Fibroblast of the aortic adventitia (primary cell): ENCODE data around the gene EIF4E3. TPM values are rescaled to one million over a fixed set of nuclear protein-coding genes. Genes with fewer than 3 reads are reported as not detected.
A peak's percentile ranks its signal among the peaks of the same experiment; 100 is the strongest.

Experiments
- DNase-seq: peaks from one replicate; pipeline ENCODE4 v3.0.0-alpha.2; 2010; ENCODE audit warnings: low read depth
- H3K4me3 ChIP-seq: 2 replicates; pipeline ENCODE4 v1.5.1; 2011; ENCODE audit warnings: low read depth, mild to moderate bottlenecking, control low read depth, low read length, moderate library complexity
- total RNA-seq: library from RNA; depleted of rRNA; stranded (reverse); fragments of >200 nt; gene quantifications from 2 replicates; pipeline ENCODE4 v1.2.3, GENCODE V29; 2012; ENCODE audit warnings: low replicate concordance
- TF ChIP-seq, protein P1 (sequence below): IDR thresholded peaks from 2 replicates; pipeline ENCODE4 v1.5.1; 2011; ENCODE audit warnings: mild to moderate bottlenecking, low read length, control low read depth, inconsistent platforms; ENCODE audit not compliant: insufficient read depth

The EIF4E3 gene
- total RNA-seq, 1 donor, result 2.2 TPM

DNA sequence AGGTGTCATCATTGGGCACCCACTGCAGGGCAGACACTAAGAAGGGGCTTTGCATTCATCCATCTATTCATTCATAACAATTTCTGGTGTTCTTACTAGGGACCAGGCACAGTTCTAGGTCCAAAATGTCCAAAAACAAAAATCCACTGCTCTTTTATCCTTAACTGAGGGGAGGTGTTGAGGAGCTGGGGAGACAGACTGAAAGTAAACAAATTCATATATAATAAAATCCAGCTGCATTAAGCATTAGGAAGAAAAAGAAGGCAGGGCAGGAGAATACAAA, 1.1 kb downstream of the EIF4E3 start:
- no peak for DNase-seq
- H3K4me3 ChIP-seq, result peak overlapping the region; percentile 73
- TF ChIP-seq, protein P1, sequence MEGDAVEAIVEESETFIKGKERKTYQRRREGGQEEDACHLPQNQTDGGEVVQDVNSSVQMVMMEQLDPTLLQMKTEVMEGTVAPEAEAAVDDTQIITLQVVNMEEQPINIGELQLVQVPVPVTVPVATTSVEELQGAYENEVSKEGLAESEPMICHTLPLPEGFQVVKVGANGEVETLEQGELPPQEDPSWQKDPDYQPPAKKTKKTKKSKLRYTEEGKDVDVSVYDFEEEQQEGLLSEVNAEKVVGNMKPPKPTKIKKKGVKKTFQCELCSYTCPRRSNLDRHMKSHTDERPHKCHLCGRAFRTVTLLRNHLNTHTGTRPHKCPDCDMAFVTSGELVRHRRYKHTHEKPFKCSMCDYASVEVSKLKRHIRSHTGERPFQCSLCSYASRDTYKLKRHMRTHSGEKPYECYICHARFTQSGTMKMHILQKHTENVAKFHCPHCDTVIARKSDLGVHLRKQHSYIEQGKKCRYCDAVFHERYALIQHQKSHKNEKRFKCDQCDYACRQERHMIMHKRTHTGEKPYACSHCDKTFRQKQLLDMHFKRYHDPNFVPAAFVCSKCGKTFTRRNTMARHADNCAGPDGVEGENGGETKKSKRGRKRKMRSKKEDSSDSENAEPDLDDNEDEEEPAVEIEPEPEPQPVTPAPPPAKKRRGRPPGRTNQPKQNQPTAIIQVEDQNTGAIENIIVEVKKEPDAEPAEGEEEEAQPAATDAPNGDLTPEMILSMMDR, result no peak

DNA sequence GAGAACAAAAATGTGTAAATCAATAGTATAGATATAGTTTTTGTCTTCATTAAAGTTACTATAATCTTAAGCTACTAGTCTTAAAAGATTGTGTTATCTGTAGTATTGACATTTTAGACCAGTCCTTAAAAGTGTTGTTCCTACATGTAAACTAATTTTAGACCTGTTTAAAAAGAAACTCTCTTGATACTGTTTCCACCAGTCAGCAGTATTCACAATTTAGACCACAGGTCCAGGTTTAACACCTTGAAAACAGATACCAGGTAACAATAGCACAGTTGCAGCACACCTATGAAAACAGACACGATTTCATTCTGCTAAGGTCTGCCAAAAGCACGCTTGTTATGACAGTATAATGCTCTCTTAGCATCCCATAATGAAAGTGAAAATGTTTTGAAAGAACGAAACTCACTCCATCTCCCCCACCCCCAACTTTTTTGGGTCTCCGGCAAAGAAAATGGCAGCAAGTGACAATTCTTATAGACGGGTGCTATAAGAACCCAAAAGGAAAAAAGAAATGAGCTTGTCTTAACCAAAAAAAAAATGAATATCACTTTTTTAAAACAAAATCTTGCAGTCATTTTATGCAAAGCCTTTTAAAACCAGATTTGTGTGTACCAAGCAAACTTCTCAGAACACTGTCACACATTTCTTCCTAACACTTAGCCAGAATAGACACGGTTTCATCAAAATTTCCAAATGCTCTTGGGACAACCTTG, 1.6 kb downstream of the EIF4E3 start:
- TF ChIP-seq, protein P1, result no peak
- no peak overlapping the region for H3K4me3 ChIP-seq
- DNase-seq, result no peak

DNA sequence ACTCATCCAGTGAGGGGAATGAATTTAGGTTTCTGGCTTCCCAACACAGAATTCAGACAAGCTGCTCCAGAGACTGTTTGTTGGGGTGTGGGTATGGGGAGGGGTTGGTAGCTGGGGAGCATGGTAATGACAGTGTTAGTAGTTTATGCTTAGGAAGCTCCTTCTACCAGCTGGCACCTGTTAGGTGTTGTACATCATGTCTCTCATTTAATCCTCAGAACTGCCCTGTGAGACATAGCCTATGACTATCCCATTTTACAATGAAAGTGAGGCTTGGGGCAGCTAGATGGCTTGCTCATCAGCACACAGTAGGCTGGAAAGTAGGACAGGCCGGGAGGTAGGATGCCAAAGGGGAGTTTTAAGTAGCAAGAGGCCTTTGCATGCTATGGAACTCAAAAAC, 2.5 kb downstream of the EIF4E3 start:
- H3K4me3 ChIP-seq, result no peak overlapping the region
- DNase-seq, result no peak
- TF ChIP-seq, protein P1, result no peak

DNA sequence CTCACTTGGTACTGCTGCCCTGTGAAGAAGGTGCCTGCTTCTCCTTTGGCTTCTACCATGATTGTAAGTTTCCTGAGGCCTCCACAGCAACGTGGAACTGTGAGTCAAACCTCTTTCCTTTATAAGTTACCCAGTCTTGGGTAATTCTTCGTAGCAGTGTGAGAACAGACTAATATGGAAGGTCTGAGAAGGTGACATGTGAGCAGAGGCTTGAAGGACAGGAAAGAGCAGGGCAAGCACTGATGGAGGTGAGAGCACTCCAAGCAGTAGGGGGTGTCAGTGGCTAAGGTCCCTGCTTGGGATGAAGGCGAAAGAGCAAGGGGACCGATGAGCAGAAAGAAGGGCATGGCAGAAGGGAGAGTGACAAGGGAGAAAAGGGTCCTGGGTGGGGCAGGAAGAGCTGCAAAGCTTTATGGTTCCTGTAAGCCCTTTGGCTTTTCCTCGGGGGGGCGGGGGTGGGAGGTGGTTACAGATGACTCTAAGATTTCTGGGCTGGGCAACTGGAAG, 3.5 kb downstream of the EIF4E3 start:
- no peak overlapping the region for H3K4me3 ChIP-seq
- no peak for DNase-seq
- TF ChIP-seq, protein P1, result no peak

DNA sequence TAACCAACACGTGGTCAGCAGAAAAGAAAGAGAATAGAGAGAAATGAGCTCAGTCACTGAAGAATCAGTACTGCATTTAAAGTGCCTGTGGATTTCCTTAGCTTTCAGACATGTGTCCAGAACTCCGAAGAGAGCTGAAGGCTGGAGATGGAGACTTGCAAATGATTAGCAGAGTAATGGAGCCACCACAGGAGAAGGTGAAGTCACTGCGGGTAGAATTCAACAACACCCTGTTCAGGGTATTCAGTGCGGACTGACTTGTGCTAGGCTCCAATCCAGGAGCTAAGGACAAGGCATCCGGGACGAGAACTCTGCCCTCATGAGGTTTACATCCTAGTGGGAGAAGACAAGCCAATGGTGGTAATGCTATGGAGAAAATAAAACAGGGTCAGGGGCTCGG, 4.2 kb downstream of the EIF4E3 start:
- TF ChIP-seq, protein P1, result no peak
- no peak for DNase-seq
- H3K4me3 ChIP-seq, result no peak overlapping the region

DNA sequence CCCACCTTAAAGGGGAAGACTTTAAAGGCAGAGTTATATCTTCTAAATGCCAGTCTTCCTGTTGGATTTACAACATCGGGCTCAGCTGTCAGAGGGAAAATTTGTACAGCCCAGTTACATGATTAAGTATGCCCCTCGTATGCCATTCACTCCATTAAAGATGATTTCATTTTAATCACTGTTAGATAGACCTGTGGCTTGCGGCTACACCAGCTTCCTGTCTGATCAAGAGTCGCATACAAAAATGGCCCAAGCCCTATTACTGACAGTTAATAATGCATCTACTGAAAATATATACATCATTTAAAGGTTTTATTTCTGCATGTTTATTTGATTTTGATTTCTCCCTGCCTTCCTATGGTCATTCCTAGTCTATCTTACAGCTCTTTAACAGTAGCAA, 7.1 kb downstream of the EIF4E3 start:
- DNase-seq, result no peak
- TF ChIP-seq, protein P1, result no peak
- H3K4me3 ChIP-seq, result no peak overlapping the region

DNA sequence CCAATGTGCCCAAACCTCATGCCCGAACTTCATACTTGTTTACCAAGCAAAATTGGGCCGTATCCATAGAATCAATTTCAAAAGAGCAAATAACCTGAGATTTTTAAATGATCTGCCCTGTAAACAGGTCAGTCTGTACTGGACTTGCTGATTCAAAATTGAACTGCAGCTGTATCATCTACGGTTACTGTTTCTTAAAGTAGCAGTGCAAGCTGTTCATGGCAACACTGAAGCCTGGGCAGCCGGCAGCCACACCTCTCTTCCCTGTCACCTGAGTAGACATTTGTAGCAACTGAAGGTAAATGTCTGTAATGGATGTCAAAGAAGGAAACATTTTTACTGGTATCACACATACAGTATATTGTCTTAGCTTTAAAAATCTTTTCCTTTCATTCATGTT, 10.6 kb downstream of the EIF4E3 start:
- DNase-seq, result no peak
- no peak overlapping the region for H3K4me3 ChIP-seq
- TF ChIP-seq, protein P1, result no peak
